ENCODE data around the gene SP7.

DNA sequence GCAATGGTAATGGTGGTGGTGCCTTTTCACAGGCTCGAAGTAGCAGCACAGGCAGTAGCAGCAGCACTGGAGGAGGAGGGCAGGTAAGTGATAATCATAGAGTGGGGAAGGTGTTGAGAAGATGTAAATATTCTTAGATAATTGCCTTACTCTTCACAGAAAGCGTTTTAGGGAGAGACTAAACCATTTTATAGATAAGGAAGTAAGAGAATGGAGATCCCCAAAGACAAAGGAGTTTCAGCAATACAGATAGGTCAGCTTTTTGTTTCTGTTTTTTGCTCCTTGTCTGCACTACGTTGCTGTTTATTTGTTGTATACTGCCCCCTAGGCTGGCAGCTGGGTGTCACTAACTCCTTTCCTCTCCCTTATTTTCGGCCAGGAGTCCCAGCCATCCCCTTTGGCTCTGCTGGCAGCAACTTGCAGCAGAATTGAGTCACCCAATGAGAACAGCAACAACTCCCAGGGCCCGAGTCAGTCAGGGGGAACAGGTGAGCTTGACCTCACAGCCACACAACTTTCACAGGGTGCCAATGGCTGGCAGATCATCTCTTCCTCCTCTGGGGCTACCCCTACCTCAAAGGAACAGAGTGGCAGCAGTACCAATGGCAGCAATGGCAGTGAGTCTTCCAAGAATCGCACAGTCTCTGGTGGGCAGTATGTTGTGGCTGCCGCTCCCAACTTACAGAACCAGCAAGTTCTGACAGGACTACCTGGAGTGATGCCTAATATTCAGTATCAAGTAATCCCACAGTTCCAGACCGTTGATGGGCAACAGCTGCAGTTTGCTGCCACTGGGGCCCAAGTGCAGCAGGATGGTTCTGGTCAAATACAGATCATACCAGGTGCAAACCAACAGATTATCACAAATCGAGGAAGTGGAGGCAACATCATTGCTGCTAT, 45.8 kb upstream of the SP7 start:
- TF ChIP-seq CTCF (conservative IDR thresholded peaks at IDR 0.05) (peak; percentile 77), EZH2 (IDR thresholded peaks at IDR 0.05; ENCODE audit: low read depth) (no peak)

Data from PC-9 (cell line).